G401.6 (cell line): Measurements from ENCODE around the gene NADK2.
"Not testable (repeated sequence)": the region's sequence is repeated elsewhere in the genome, so short reads cannot be mapped to it uniquely, and the experiment has no call there.

Experiments used
- FAIRE-seq: peaks from 2 replicates; lab custom pipeline; 2012; peaks lifted over from hg19 to GRCh38; lab: Jason Lieb, UNC

The NADK2 gene

DNA sequence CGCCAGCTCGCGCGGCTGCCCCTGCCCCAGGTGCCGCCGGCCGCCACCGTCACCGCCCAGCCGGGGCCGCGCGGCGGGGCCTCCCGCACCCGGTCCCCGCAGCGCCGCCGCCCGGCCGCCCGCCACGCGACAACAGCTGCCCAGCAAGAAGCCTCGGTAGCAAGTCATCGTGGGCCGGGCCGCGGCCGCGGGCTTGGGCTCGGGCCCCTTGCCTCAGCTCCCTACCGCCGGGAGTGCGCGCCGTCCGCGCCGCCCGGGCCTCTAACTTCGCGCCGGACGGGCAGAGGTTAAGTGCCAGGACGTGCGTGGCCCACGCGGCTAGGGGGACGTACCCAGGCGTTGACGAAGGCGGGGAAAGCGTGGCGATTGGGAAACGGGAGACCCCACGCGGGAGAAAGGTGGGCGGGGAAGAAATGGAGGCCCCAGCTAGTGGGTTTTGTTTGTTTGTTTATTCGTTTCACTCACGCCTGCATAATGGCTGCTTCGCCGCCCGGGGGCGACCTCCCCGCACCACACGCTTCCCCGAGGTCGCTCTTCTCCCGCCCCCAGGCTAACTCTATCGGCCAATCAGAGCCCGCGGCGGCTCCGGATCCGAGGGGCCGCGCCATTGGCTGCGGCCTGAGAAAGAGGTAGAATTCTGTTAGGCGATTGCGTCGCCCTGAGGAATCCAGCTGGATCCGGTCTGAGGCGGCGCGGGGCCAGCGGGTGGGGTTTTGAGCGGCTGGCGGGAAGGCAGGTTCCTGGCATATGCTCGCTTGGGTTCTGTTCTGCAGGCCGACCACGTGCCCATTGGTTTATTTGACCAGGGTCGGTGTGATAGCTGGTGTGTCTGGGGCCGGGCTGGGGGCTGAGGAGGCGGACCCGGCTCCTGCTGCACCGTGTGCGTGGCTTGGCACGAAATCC is at the start of gene NADK2:
NADK2 (minus strand) TSS at position 295 of the 903 bp plus-strand sequence; CDS start at position 168, 127 bp downstream.
- FAIRE-seq = peak; percentile 99

GRCh38 chr5:36285837-36286615 is 44.3 kb upstream of the NADK2 start:
- no peak for FAIRE-seq

GRCh38 chr5:36283775-36284174 is 42.0 kb upstream of the NADK2 start:
- not testable (repeated sequence) for FAIRE-seq

DNA sequence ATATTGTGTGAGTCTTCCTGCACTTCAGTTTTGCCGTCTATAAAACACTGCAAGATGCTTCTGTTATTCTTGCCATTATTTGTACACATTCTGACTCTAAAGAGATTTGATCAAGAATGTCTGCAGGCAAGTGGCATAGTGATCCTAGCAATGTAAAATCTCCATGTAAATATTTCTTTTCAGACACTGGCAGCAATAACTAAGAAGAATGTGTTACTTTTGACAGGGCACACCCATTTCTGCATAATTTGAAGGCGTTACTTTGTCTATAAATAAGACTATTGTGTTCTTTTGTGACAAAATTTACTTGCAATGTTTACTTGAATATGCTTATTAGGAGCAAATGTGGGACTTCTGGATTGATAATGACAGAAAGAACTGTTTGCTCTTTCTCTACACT is 39.9 kb upstream of the NADK2 start:
- FAIRE-seq = no peak

- no peak for FAIRE-seq
Measured at GRCh38 chr5:36279054-36279698, 37.5 kb upstream of the NADK2 start.

GRCh38 chr5:36277521-36278176 is 35.9 kb upstream of the NADK2 start:
- FAIRE-seq = no peak

DNA sequence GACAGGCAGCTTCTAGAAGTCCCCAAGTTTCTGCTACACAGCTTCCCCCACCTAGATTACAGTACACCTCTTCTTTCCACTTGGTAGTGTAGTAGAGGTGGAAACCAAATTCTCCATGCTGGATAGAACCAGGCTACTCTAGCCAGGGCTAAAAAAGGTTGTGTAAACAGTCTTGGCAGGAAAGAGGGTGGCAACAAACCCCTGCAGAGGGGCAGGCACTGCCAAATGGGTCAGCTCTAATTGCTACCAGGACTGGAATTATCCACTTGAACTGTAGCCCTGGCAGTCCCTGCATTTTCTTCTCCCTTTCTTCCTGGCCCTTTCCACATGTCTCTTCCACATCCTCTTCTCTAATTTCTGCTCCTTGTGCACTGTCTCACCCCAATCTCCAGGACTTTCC is 35.1 kb upstream of the NADK2 start:
- no peak for FAIRE-seq

- FAIRE-seq = no peak
Measured at GRCh38 chr5:36273809-36274526, 32.2 kb upstream of the NADK2 start.

DNA sequence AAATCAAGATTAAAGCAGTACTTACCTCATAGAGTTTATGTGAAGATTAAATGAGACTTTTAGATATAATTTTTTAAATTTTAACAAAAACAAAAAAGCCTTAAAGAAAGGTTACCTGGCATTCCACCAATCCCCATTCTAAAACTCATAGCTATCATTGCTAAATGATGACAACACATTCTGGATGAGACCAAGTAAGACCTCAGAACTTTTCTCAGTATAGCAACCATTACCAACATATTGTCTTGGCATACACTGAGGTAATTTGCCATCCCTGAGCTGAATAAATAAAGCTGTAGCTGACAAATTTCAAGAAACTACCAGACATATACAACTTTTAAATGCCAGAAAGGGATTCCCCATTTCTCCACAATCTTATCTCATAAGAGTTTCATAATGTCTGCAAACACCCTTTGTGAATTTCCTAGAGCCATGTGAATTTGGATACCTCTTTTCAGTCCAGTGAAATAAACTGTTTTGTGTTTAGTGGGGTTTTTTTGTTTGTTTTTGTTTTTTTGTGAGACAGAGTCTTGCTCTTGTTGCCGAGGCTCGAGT is 30.5 kb upstream of the NADK2 start:
- FAIRE-seq = no peak

DNA sequence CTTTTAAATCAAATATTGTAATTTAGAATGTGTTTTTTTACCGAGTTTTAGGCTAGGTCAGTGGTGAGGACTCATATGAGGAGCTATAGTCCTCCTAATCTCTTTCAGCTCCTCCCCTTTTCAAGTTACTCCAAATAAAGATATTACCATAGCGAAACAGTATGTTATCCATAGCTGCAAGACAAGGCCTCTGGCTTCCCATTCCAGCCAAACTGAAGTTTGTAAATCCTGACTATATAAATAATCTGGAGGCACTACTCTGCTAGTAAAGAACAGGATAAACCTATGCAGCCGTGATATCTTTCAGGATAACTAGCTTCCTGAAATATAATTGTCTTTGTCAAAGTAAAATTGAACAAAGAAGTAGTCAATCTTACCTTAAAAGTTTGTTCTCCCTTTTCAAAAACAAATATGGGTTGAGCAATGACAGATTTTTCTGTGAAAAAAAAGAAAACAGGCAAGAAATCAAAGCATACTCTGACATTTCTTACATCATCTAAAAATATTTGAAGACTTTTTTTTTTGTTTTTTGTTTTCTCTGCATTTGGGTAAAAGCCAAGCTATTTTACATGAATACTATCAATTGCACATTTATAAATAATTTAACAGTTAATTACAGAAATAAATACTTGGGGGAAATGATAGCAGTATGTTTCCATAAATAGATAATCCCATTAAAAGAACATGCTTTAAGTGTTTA is 29.3 kb upstream of the NADK2 start:
- FAIRE-seq = no peak

GRCh38 chr5:36270175-36270574 is 28.4 kb upstream of the NADK2 start:
- FAIRE-seq = no peak

DNA sequence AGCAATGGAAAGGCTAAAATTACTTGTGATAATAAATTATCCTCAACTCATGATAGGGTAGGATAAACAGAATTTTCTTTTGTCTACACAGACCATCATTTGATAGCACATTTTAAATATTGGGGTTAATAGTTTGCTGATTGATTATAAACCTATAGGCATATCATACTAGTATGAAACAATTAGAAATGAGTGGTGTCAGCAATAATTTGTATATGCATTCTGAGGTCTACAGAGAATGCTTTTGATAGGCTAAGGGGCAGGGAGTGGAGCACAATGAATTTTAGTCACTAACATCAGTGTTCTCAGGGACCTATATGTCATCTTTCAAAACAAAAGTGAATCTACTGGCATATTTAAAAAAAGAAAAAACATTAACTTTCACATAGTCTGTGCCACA is 27.8 kb upstream of the NADK2 start:
- no peak for FAIRE-seq

- FAIRE-seq = no peak
Measured at GRCh38 chr5:36267905-36268304, 26.2 kb upstream of the NADK2 start.

- no peak for FAIRE-seq
Measured at GRCh38 chr5:36264202-36264760, 22.6 kb upstream of the NADK2 start.

GRCh38 chr5:36261186-36261585 is 19.5 kb upstream of the NADK2 start:
- FAIRE-seq = no peak

DNA sequence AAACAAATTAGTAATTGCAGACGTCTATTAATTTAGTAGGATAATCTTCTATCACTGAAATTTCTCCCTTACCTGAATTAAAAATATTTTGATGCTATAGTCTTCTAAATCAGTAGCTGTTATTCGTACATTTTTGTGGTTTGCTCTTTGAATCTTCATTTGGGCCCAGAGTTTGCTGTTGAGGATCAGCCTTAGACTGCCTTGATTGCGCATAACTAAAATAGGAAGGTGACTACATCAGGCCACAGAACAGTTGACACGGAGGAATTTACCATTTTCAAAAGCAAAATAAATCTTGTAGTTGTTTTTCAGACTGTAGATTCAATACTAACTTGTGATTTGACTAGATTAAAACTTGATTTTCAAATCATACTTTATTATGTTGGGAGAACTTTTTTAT is 11.8 kb upstream of the NADK2 start:
- FAIRE-seq = no peak

- FAIRE-seq = no peak
Measured at GRCh38 chr5:36252722-36253365, 11.1 kb upstream of the NADK2 start.

- FAIRE-seq = no peak
Measured at GRCh38 chr5:36251218-36251617, 9.5 kb upstream of the NADK2 start.

DNA sequence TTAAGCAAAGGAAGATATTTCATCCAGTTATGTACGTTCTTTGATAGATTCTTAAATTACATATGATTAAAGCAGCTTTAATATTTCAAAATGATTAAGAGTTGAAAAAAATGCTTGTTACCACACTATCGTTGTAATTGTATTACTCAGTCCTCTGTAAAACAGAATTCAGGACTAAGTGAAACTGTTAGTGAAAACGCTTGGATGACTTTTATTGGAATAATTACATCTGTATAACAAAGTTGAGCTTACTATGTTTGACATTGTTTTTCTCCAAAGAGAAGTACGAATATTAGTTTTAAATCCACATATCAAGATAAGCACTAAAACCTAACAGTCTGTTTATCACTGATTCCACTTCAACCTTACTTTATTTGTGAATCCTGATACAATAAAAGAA is 8.7 kb upstream of the NADK2 start:
- no peak for FAIRE-seq
